ENCODE results near the gene KRT13.

- no peak for TF ChIP-seq CTCF (IDR thresholded peaks at IDR 0.05)
- no peak for TF ChIP-seq EZH2 (IDR thresholded peaks at IDR 0.05; ENCODE audit: borderline replicate concordance, insufficient read depth, low read depth, low read length, poor library complexity, severe bottlenecking)
These were observed 49.2 kb downstream of the KRT13 start for GRCh38 chr17:41456204-41456603.

All from B cell (primary cell).